GM12872 (cell line): ENCODE measurements around the gene RHOF.

Experiments
- TF ChIP-seq, protein P1 (sequence below): IDR thresholded peaks from 3 replicates; pipeline ENCODE4 v1.5.1; 2011; ENCODE audit warnings: low read depth, mild to moderate bottlenecking, low read length, moderate library complexity; ENCODE audit not compliant: insufficient read depth

RHOF gene

DNA sequence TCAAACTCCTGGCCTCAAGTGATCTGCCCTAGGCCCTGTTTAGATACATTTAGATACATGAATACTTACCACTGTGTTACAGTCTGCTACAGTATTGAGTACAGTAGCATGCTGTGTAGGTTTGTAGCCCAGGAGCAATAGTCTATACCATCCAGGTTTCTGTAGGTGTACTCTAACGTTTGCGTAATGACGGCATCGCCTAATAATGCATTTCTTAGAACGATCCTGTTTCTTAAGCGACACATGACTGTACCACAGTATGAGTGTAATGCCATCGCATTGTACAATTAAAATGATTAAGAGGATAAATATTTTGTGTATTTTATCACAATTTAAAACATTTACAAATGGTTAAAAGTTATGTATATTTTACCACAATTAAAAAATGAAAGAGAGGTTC lies 62.0 kb downstream of the RHOF start:
- TF ChIP-seq, protein P1, sequence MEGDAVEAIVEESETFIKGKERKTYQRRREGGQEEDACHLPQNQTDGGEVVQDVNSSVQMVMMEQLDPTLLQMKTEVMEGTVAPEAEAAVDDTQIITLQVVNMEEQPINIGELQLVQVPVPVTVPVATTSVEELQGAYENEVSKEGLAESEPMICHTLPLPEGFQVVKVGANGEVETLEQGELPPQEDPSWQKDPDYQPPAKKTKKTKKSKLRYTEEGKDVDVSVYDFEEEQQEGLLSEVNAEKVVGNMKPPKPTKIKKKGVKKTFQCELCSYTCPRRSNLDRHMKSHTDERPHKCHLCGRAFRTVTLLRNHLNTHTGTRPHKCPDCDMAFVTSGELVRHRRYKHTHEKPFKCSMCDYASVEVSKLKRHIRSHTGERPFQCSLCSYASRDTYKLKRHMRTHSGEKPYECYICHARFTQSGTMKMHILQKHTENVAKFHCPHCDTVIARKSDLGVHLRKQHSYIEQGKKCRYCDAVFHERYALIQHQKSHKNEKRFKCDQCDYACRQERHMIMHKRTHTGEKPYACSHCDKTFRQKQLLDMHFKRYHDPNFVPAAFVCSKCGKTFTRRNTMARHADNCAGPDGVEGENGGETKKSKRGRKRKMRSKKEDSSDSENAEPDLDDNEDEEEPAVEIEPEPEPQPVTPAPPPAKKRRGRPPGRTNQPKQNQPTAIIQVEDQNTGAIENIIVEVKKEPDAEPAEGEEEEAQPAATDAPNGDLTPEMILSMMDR: no peak

DNA sequence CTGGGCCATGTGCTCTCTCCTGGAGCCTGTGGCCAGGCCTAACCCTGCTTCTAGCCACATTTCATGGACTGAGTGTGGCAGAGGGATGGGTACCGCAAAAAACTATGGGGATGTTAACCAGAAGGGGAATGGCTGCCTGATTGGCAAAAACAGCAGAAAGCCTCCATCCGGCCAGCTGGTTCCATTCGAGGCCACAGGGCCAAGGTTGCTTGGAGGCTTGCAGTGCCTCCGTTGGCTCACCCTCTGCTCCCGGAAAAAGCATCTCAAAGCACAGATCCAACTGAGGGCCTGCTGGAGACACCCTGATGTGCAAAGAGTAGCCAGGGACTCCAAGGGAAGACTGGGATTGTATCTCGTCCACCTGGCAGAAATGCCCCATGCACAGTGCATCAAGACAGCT lies 64.5 kb downstream of the RHOF start:
- TF ChIP-seq, protein P1: no peak
